GM23248 (cell line): ENCODE measurements around the gene FRK. TPM values are rescaled to one million over a fixed set of nuclear protein-coding genes. Genes with fewer than 3 reads are reported as not detected.
A peak's percentile ranks its signal among the peaks of the same experiment; 100 is the strongest.

Source experiments
- DNase-seq: peaks from one replicate; pipeline ENCODE4 v3.0.0-alpha.2; 2015
- H2AFZ ChIP-seq: fragments of 200-600 bp; sonication (generic); 2 replicates; pipeline ENCODE4 v1.6.1; 2016; ENCODE audit warnings: antibody characterized with exemption
- H3F3A ChIP-seq: fragments of 200-600 bp; sonication (generic); 2 replicates; pipeline ENCODE4 v1.6.1; 2016; ENCODE audit warnings: mild to moderate bottlenecking, antibody characterized with exemption, mixed run types; ENCODE audit not compliant: insufficient read depth
- H3K27ac ChIP-seq: fragments of 200-600 bp; sonication (generic); 2 replicates; pipeline ENCODE4 v1.5.1; 2016; ENCODE audit warnings: mild to moderate bottlenecking
- H3K27me3 ChIP-seq: fragments of 200-600 bp; sonication (generic); replicated peaks from 2 replicates; pipeline ENCODE4 v1.6.1; 2016; ENCODE audit warnings: mild to moderate bottlenecking; ENCODE audit not compliant: insufficient read depth
- H3K36me3 ChIP-seq: fragments of 200-600 bp; sonication (generic); 2 replicates; pipeline ENCODE4 v1.6.1; 2016; ENCODE audit warnings: low read depth, mild to moderate bottlenecking
- H3K4me1 ChIP-seq: fragments of 200-600 bp; sonication (generic); 2 replicates; pipeline ENCODE4 v1.6.1; 2016; ENCODE audit warnings: mild to moderate bottlenecking; ENCODE audit not compliant: insufficient read depth
- H3K4me2 ChIP-seq: fragments of 200-600 bp; sonication (generic); one replicate; pipeline ENCODE4 v1.6.1; 2016; ENCODE audit warnings: mild to moderate bottlenecking; ENCODE audit not compliant: unreplicated experiment
- H3K4me3 ChIP-seq: fragments of 200-600 bp; sonication (generic); 2 replicates; pipeline ENCODE4 v1.5.1; 2016; ENCODE audit warnings: mild to moderate bottlenecking
- H3K79me2 ChIP-seq: fragments of 200-600 bp; sonication (generic); 2 replicates; pipeline ENCODE4 v1.6.1; 2016; ENCODE audit warnings: mild to moderate bottlenecking; ENCODE audit not compliant: insufficient read depth
- H3K9ac ChIP-seq: fragments of 200-600 bp; sonication (generic); 2 replicates; pipeline ENCODE4 v1.6.1; 2016; ENCODE audit warnings: mild to moderate bottlenecking
- H3K9me2 ChIP-seq: fragments of 200-600 bp; sonication (generic); 2 replicates; pipeline ENCODE4 v1.6.1; 2016; ENCODE audit warnings: mixed run types, mild to moderate bottlenecking, moderate library complexity; ENCODE audit not compliant: insufficient read depth
- H3K9me3 ChIP-seq: fragments of 200-600 bp; sonication (generic); one replicate; pipeline ENCODE4 v1.6.1; 2017; ENCODE audit warnings: low read depth
- H4K20me1 ChIP-seq: fragments of 200-600 bp; sonication (generic); 2 replicates; pipeline ENCODE4 v1.6.0; 2016; ENCODE audit not compliant: insufficient read depth
- EZH2 ChIP-seq: fragments of 200-600 bp; sonication (generic); IDR thresholded peaks from 2 replicates; pipeline ENCODE4 v1.6.1; 2018; ENCODE audit warnings: antibody characterized with exemption, mild to moderate bottlenecking; ENCODE audit not compliant: insufficient read depth, poor library complexity, severe bottlenecking
- EZH2phosphoT487 ChIP-seq: fragments of 200-600 bp; sonication (generic); IDR thresholded peaks from 2 replicates; pipeline ENCODE4 v1.6.1; 2018; ENCODE audit warnings: antibody characterized with exemption, moderate library complexity, mild to moderate bottlenecking, low read depth; ENCODE audit not compliant: insufficient read depth
- WGBS, 2 experiments: methylation state at CpG; one replicate each; pipeline ENCODE4 v1.1.6; 2015 to 2017; ENCODE audit warnings: low lambda C conversion rate in 2 of 2, low coverage in 1 of 2; ENCODE audit errors: missing lambda C conversion rate in 2 of 2; 5-methylcytosine and 5-hydroxymethylcytosine counted together
- in situ Hi-C: fragments of 300-500 bp; cut with MboI; formaldehyde crosslinking; loops from 2 replicates; pipeline ENCODE4 v1.15.0; 2020
- polyA plus RNA-seq: library from polyadenylated mRNA; unstranded; fragments of >200 nt; fragmentation: Nextera tagmentation; extraction: Ambion mirVana; gene quantifications from 2 replicates; pipeline ENCODE4 v1.2.1, GENCODE V29; 2016
- total RNA-seq: library from RNA; depleted of rRNA; stranded (reverse); fragments of >200 nt; shearing (Covaris generic); gene quantifications from 2 replicates; pipeline ENCODE4 v1.2.3, GENCODE V29; 2014

Gene FRK
- total and polyA plus RNA-seq, 2 experiments from 2014 or later, result 0.06 to 0.32 TPM

DNA sequence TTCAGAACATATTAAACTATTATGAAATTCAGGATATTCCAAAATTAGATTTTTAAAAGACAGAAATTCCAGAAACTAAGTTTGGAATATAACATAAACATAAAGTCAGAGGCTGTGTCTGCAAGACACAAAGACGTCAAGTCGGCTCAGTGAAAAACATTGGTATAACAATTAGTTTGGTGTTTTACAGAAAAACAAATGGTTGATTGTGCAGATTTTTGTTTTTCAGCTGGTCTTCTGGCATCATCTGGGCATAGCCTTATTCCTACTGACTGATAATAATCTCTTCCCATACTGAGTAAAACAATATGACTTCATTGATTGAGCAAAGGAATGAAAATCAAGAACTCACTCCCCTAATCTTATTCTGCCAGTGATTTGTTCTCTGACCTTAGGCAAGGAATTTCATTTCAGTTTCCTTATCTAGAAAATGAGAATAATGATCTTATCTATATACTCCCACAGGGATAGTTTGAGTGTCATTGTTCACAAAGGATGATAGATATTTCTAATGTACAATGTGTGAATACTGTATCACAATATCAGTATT, 84.3 kb downstream of the FRK start:
- Histone ChIP-seq H3K36me3 (no peaks in the 10 kb centered on the region), H3K27me3 (no peaks in the 10 kb centered on the region), H3K4me1 (no peaks in the 10 kb centered on the region), H3K27ac (no peak overlapping the region), H3K79me2 (no peaks in the 10 kb centered on the region), H3K4me3 (no peak overlapping the region), H3K9me2 (no peaks in the 10 kb centered on the region), H3K9ac (no peak overlapping the region), H4K20me1 (no peaks in the 10 kb centered on the region), H3F3A (no peaks in the 10 kb centered on the region), H3K9me3 (no peaks in the 10 kb centered on the region), H3K4me2 (no peak overlapping the region), H2AFZ (no peak overlapping the region)
- no peak for TF ChIP-seq EZH2phosphoT487
- no peak for DNase-seq
- in situ Hi-C loops, result no loop called here
- 79 to 94% methylated on average over 2 of the region's 2 CpGs for WGBS, 2 experiments

GRCh38 chr6:115972679-115973078, 88.0 kb downstream of the FRK start:
- no peaks in the 10 kb centered on the region for H4K20me1 ChIP-seq
- no peak overlapping the region for H3K4me2 ChIP-seq
- DNase-seq, result no peak
- H3K9ac ChIP-seq, result no peak overlapping the region
- TF ChIP-seq EZH2phosphoT487 (no peak), EZH2 (no peak)
- no peak overlapping the region for H3K4me3 ChIP-seq
- H3K79me2 ChIP-seq, result no peaks in the 10 kb centered on the region
- peaks cover 15% of the 10 kb centered on the region for H3K4me1 ChIP-seq
- no peaks in the 10 kb centered on the region for H3F3A ChIP-seq
- 75 to 79% methylated on average over 2 of the region's 2 CpGs for WGBS, 2 experiments
- H3K27ac ChIP-seq, result no peak overlapping the region
- in situ Hi-C loops, result no loop called here
- H2AFZ ChIP-seq, result no peak overlapping the region
- no peaks in the 10 kb centered on the region for H3K36me3 ChIP-seq
- no peaks in the 10 kb centered on the region for H3K9me2 ChIP-seq
- no peaks in the 10 kb centered on the region for H3K27me3 ChIP-seq
- no peaks in the 10 kb centered on the region for H3K9me3 ChIP-seq

DNA sequence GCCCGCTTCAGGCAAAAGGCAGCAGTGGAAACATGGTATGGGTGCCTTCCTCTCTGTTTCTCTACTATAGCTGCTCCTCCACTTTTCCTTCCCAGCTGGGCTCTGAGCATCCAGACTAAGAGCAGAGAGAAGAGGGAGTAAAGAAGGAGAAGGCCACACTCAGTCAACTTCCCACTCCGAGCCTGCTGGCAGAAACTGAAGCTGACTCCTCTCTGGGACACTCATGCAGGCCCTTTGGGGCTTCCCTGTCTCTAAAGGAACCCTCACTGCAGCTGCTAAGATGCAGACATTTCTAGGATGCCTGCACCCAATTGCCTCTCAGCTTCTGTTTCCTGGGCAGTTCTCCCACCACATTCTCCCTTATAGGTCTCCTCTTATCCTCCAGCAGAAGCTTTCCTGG, 88.9 kb downstream of the FRK start:
- no peak overlapping the region for H3K4me2 ChIP-seq
- WGBS, 2 experiments, result 80 to 81% methylated on average over 2 of the region's 2 CpGs
- H3K4me1 ChIP-seq, result peaks cover 15% of the 10 kb centered on the region
- no peak overlapping the region for H3K4me3 ChIP-seq
- H3K9me3 ChIP-seq, result no peaks in the 10 kb centered on the region
- H4K20me1 ChIP-seq, result no peaks in the 10 kb centered on the region
- no peak for TF ChIP-seq EZH2
- TF ChIP-seq EZH2phosphoT487, result no peak
- H3K9ac ChIP-seq, result no peak overlapping the region
- no peaks in the 10 kb centered on the region for H3K9me2 ChIP-seq
- no peaks in the 10 kb centered on the region for H3K27me3 ChIP-seq
- in situ Hi-C loops, result no loop called here
- H3K79me2 ChIP-seq, result no peaks in the 10 kb centered on the region
- H2AFZ ChIP-seq, result no peak overlapping the region
- DNase-seq, result no peak
- no peak overlapping the region for H3K27ac ChIP-seq
- H3K36me3 ChIP-seq, result no peaks in the 10 kb centered on the region
- H3F3A ChIP-seq, result no peaks in the 10 kb centered on the region

GRCh38 chr6:115969930-115970273, 90.8 kb downstream of the FRK start:
- H3K4me1 ChIP-seq, result peaks cover 15% of the 10 kb centered on the region

More at GRCh38 chr6:115969930-115970273, 90.8 kb downstream of the FRK start:
- peak overlapping the region; percentile 24 for H3K4me2 ChIP-seq
- DNase-seq, result peak; percentile 62
- H3K36me3 ChIP-seq, result no peaks in the 10 kb centered on the region
- H4K20me1 ChIP-seq, result no peaks in the 10 kb centered on the region
- TF ChIP-seq EZH2, result no peak
- TF ChIP-seq EZH2phosphoT487, result no peak
- no peaks in the 10 kb centered on the region for H3K27me3 ChIP-seq
- no peak overlapping the region for H2AFZ ChIP-seq
- no peaks in the 10 kb centered on the region for H3F3A ChIP-seq
- no peak overlapping the region for H3K4me3 ChIP-seq
- H3K9me2 ChIP-seq, result no peaks in the 10 kb centered on the region
- no peaks in the 10 kb centered on the region for H3K79me2 ChIP-seq
- no peaks in the 10 kb centered on the region for H3K9me3 ChIP-seq
- H3K9ac ChIP-seq, result no peak overlapping the region
- in situ Hi-C loops, result no loop called here
- no peak overlapping the region for H3K27ac ChIP-seq
